HG02943 (cell line): ENCODE results near the gene VTI1A.
"Not testable (repeated sequence)": the region's sequence is repeated elsewhere in the genome, so short reads cannot be mapped to it uniquely, and the experiment has no call there.

Experiments
- ATAC-seq: cut with Tn5 transposase; IDR thresholded peaks from one replicate; pipeline ENCODE4 v1.9.1; 2021; ENCODE audit warnings: mild to moderate bottlenecking, low read depth, moderate library complexity; ENCODE audit not compliant: unreplicated experiment

The VTI1A gene

DNA sequence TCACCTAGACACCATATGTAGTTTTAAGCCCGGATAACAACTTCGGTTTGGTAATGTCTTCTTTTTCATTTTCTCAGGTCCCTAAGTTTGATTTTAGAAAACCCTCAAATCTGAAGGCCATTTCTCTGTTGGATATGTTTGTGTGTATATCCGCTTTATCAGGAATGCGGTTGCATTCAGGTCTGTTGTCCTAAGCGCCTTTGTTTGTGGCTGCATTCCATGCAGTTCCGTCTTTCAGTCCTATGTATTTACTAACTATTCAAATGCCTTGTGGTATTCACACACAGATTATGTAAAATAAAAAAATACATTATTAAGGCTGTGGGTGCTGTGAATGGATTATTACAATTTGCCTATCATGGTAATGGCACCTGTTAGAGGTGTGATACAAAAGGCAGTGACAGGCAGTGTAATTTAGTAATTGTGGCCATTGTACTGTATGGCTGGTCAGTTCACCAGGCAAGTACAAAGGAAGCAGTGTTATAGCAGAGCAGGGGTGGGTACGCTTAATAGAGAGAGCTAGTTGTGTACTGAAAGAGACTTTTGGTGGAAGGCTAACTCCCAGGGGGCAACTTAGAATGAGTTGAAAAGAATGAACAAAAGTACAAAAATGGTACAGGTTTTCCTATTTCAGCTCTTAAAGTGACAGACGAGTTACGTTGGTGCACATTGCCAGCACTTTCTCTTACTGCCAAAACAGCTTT, 136.4 kb downstream of the VTI1A start:
- ATAC-seq, result no peak

DNA sequence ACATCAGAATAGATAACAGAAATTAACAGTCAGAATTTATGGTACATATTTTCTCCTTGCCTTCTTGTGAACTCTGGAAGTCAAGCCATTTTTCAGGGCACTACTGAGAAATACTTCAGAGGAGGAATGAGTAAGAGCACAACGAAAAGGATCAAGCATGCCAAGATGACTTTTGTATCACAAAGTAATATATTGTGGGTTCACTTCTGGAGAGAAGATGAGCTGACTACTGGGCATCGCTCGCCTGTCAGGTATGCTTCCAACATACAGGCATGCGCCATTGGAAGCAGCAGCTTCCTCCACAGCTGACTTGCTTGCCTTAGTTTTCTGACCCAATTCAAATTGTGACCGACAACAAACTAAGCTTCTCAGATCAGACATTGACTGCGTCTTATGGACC, 137.3 kb downstream of the VTI1A start:
- ATAC-seq, result no peak

DNA sequence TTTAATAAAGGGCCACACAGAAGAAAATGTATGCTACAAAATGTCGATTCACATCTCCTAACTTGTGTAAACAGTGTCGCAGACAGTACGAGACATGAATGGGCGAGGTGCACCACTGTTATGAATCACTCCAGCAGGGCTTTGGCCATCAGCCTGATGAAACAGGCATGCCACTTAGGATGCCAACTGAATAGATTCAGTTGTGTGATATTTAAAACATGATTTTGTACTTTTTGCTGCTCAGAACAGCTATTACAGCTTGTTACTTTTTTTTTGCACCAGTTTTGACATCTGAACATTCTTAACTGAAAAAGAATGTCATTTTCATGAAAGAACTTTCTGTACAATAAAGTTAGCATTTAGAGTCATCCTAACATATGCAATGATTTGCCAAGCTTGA, 138.1 kb downstream of the VTI1A start:
- no peak for ATAC-seq

DNA sequence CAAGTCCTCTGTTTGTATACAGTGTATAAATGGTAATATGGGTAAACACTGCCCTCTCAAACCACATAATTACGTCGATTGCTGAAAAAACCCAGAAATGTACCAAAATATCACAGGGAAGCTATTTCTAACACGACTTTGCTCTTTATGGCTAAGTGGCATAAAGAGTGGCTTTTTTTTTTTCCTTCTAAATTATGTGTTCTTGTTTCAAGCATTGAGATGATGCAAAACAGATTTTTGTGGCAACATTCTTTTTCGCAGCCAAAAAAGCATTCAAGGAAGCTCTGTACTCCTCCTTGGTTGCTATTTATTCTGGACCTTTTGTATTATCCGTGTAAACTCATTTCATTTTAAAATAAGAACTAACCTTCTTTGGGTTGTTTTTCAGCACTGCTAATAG, 138.9 kb downstream of the VTI1A start:
- no peak for ATAC-seq

DNA sequence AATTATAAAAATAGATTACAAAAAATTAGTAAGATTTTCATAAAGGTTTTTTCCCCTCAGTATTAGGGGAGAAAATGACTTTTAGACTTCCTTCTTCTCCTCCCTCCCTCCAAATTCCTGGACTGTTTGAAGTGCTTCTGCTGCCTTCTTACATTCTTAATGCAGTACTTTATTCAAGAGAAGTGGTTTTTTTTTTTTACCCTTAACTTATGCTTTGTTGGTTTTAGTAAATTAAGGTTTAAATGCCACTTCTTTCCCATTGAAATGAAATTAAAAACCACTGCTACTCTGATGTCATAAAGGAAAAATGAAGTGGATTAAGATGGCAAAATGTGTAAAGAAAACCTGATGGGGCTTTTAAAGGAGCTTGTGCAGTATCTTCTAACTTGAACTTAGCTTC, 140.7 kb downstream of the VTI1A start:
- ATAC-seq, result no peak

DNA sequence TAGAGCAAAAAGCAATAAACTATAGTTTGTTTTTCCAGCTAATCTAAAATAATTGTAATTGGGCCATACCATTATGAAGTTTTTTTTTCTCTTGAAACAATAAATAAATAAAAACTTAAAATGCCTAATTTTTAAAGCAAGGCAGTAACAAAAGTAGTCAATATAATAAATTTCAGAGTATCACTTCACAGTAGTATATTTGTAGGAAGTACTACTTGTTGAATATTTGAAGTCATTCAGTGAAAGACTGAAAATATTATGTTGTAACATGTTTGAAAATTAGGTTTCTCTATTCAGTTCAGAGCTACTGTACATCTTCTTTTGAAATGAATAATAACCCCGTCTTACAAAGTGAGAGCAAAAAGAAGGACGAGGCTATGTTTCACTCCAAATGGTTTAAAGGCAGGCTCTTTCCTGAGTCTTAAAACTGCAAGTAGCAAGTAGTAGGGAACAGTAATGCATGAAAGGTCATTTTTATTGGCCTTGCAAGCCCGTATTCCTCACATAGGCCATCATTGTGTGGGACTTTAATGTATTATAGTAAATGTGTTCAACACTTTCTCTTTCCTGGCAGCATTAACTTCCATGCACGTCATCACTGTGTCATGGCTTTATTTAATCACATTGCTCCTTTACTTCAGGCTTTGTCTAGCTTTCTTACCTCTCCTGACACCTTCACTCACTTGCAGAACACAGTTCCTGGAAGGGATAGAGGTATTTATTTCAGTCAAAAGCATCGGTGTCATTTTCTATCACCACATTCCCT, 141.4 kb downstream of the VTI1A start:
- no peak for ATAC-seq

DNA sequence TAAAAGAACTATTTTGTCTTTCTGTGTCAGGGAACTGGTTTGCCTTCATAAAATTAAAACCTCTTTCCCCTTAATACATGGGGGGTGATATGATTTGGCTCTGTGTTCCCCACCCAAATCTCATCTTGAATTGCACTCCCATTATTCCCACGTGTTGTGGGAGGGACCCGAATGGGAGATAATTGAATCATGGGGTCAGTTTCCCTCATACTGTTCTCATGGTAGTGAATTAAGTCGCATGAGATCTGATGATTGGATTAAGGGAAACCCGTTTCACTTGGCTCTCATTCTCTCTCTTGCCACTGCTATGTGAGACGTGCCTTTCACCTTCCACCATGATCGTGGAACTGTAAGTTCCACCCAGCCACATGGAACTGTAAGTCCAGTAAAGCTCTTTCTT, 142.1 kb downstream of the VTI1A start:
- no peak for ATAC-seq

DNA sequence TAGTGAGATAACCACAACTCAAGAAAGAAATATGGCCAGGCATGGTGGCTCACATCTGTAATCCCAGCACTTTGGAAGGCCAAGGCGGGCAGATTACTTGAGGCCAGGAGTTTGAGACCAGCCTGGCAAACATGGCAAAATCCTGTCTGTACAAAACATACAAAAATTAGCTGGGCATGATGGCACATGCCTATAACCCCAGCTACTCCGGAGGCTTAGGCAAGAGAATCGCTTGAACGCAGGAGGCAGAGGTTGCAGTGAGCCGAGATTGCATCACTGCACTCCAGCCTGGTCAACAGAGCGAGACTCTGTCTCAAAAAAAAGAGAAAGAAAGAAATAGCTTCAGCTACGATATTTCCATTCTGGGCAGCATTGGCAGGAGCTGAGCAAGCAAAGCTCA, 143.8 kb downstream of the VTI1A start:
- ATAC-seq, result not testable (repeated sequence)

DNA sequence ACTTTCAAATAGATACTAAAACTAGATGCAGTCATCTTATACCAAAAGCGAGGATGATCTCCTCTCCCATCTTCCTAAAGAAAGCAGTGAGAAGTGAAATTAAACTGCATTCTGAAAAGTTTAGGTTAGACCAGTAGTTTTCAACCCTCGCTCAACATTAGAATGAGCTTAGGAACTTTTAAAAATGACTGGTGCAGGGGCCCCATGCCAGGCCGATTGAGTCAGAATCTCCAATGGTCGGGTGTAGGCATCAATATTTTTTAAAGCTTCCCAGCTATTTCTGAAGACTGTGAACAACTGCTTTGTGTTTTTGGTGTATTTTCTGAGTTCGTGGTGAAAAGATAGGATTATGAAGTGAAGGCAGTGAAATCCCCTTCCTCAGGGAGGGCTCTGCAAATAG, 146.0 kb downstream of the VTI1A start:
- ATAC-seq, result no peak

DNA sequence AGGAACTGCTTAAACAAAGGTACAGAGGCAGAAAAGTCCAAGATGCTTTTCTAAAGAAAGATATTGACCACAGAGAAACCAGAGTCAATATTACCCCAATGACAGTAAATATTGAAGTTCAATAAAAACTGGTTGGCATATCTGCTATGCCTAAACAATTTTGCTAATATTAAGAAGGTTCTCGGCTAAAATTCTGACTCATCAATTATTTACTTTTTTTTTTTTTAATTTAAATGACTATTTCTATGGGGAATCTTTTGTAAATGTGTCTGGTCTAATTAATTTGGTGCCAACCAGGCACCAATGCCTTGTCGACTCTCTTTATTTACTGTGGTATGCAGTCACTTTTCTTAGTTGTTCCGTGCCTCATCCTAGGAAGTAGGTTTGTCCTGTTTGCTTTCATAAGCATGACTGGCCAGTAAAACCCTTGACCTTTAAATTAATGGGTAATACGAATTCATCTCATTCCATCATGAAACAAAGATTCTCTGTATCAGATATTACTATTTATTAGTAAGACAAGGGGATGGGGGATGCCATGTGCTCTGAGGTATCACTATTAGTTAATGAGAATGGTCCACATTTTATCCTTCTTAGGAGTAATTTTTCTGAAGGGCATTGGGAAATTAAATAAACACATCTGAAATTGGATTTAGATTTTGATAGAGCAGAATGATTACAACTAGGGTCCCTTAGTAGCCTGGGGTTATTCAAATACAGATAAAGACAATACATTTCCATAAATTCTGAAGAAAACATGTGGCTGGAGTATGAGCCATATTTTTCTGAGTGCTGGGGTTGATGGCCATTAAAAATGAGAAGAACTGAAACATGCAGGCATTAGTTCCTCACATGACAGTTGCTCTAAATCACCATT, 154.4 kb downstream of the VTI1A start:
- ATAC-seq, result no peak

DNA sequence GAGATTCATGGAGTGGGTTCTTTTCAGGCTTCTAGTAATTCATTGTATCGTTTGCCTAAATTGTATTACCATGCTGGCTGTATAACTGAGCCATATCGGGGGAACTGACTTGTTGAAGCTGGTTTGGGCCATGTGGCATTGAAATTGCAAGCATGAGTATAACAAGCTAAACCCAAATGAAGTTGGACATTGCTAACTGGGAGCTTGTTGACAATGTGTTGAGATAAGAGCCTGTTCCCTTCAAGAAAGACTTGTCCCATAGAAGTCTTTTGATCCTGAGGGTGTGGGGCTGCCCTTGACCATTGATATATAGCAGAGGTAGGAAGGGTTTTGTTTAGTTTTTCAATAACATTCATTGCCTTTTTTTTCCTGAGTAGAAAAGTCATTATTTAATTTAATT, 156.0 kb downstream of the VTI1A start:
- no peak for ATAC-seq

DNA sequence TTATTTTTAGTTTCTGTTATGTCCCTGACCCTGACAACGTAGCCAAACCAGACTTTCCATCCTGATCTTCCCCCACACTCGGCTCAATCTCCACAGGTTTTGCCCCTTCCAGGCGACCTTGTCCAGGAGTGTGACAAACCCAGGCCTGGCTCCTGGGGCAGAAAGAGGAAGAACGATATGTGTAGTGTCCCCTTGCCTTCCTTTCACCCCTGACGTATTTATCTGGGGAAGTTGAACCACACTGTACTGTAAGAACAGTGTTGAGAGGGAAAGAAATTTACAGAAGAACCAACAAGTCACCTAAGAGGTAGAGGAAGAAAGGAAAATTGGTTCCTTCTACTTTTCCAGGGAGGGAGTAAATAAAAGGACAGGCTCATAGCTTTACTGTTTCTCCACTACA, 158.0 kb downstream of the VTI1A start:
- ATAC-seq, result no peak

DNA sequence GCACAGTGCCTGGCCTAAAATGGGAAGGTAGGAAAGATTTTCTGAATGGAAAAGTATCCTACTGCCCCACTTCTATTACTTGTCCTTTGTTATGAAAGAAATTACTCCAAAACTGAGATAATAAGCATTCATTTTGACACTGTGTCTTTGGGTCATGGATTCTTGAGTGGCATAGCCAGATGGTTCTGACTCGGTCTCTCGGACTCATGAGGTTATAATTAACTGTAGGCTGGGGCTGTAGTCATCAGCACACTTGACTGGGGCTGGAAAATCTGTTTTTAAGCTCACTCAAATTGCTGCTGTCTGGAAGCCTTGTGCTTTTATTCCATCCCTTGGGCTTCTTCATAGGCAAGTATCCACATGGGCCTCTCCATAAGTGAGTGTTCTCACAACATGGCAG, 160.5 kb downstream of the VTI1A start:
- no peak for ATAC-seq

DNA sequence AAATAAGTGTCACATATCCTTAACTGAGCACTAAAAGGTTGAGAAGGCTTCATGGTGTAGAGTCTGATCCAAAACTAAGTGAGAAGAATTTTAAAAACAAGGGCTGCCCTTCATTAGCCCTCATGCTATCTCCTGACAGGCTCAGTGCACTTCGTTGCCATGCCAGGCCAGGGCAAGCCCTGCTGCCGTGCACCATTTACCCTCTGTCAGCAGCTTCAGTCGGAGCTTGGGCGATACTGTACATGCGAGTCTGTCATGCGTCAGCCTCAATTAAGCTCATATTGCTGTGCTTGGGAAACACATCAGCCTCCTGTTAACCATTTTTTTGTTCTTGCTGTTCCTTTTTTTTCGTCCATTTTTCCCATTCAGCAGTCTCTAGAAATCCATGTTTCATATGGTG, 166.6 kb downstream of the VTI1A start:
- no peak for ATAC-seq

DNA sequence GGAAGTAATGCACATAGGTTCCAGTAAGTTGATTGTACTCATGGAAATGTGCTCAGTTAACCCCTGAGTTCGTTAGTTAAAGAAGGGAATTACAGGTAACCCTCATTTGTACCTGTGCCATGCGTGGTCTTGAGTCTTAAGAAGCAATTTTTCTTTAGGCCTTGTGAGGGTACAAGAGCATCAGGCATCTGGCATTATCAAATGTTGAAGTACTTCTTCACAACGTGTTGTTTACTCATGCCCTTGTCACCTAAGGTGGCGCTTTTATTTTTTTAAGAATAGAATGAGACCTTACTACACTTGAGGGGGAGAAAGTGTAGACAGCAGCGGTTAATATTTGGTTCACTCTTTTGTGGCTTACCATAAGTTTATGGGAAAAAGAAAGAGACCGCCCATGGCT, 167.1 kb downstream of the VTI1A start:
- ATAC-seq, result no peak

DNA sequence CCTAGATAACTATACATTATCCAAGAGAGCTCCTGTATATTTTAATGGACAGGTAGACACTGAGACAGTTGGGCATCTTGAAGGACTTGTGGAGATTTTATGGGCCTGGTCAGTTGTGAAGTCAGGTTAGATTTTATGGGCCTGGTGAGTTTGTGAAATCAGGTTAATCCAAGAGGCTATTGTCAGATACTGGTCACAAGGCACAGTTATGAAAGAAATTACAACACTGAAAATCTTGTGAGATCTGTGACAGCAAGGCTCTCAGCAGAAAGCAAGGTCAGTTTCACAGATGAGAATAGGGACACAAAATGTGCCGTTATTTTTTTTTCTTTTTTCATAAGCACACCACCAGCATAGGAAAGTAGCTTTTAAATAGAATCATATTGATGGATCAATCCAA, 167.6 kb downstream of the VTI1A start:
- no peak for ATAC-seq

DNA sequence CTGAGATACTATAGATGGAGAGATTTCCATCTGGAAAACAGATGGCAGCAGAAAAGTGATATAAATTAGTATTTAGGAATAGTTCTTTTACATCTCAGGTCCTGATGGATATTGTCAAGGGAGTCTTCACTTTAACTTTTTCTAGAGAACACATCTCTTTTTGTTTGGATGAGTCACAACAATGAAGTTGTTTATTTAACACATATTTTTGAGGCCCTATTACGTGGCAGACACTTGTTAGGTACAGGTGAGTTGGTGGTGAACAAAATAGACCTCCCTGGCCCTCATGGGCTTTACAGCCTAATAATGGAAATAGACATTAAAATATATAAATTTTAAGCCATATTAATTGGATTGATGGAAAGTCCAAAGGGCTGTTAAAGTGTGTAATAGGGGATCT, 168.3 kb downstream of the VTI1A start:
- no peak for ATAC-seq

DNA sequence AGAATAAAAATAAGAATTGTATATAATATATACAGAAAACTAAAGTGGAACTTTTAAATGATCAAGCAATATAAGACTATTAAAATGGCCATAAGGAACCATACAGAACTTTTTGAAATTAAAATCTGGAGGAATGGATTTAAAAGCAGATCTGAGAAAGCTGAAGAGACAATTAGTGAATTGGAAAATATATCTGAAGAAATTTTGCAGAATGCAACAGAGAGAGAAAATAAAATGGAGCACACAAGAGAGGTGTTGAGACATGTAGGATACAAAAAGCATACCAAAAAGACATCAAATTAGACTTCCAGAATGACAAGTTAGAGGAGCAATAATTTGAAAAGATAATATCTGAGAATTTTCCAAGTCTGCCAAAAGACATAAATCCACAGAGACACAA, 169.6 kb downstream of the VTI1A start:
- ATAC-seq, result no peak

DNA sequence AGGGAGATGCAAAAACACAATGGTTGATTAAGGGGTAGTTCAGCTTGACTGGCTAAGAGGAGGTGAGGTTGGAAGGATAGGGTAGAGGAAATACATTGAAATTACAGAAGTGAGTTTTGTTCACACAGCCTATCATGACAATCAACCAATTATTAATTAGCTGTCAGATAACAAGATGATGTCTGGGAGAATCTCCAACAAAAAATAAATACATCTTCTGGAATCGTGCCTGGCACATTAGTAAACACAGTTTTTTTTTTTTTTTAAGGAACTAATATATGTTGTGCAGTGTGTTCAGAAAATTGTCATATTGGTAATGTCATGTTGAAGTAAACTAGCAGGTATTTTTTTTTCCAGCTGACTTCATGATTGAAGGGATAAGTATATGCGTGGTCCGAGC, 171.8 kb downstream of the VTI1A start:
- ATAC-seq, result no peak

DNA sequence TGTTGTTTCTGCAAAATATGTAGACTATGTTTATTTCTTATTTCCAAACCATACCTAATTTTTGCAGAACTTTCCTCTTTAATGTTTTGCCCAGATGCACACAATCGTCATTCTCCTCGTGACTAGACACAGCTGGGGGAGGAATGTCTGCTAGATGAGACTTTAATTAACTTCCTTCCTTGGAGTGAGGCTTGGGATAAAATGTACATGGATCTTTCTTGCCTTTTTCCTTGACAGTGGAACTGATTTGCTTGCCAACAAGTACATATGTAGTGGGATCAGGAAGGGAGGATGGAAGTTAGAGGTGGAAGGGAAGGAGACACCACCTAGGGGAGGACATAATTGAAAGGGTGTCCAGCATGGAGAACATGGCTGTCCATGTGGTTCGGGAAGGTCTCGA, 172.5 kb downstream of the VTI1A start:
- no peak for ATAC-seq

DNA sequence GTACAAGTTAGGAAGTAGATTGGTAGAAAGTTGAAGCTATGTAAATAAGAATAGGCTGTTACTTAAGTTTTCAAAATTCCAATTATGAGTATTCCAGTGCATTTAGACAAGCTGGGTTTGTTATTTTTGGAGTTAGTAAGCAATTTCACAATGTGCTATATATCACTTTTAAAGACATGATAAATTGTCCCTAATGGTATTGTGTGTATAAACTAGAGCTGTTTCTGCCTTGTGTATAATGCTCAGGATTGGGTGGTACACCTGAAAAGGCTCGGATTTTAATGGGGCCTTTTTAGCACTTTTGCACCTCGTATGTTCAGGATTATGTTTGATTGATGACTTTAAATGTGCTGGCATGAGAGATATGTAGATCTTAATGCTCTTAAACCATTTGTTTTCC, 175.8 kb downstream of the VTI1A start:
- no peak for ATAC-seq
